H1 (cell line): ENCODE measurements around the gene CAPN3. TPM values are rescaled to one million over a fixed set of nuclear protein-coding genes. Genes with fewer than 3 reads are reported as not detected.

Experiments used
- CTCF ChIA-PET: fragments of 300-600 bp; sonication (Branson Sonifier 250); formaldehyde crosslinking; loops from one replicate; lab custom pipeline; 2021; ENCODE audit not compliant: partially characterized antibody; lab: Charles Lee
- POLR2A ChIA-PET: fragments of 300-600 bp; sonication (Branson Sonifier 250); formaldehyde crosslinking; loops from one replicate; lab custom pipeline; 2021; ENCODE audit warnings: inconsistent platforms; ENCODE audit not compliant: partially characterized antibody; lab: Charles Lee
- DNase-seq, 2 experiments: peaks; one replicate each; pipeline versions ENCODE4 v3.0.0 to v3.0.0-alpha.2; 2010 to 2022; ENCODE audit warnings: low spot score in 2 of 2, low read depth in 1 of 2, mixed read lengths in 1 of 2
- FAIRE-seq: peaks from 2 replicates; lab custom pipeline; 2011; peaks lifted over from hg19 to GRCh38; lab: Jason Lieb, UNC
- H2AFZ ChIP-seq: 2 replicates; pipeline ENCODE4 v1.8.1; 2012; ENCODE audit warnings: low read length, inconsistent platforms
- H2AK5ac ChIP-seq: 2 replicates; pipeline ENCODE4 v1.6.1; 2013; ENCODE audit warnings: low read depth, low read length
- H2BK120ac ChIP-seq: replicated peaks from 2 replicates; pipeline ENCODE3; 2013; ENCODE audit warnings: low read depth, low read length, inconsistent platforms
- H2BK12ac ChIP-seq: 2 replicates; pipeline ENCODE4 v1.6.1; 2013; ENCODE audit warnings: low read depth, low read length
- H2BK15ac ChIP-seq: 2 replicates; pipeline ENCODE4 v1.6.1; 2013; ENCODE audit warnings: low read length
- H2BK20ac ChIP-seq: 2 replicates; pipeline ENCODE4 v1.6.1; 2013; ENCODE audit warnings: low read length
- H2BK5ac ChIP-seq: 2 replicates; pipeline ENCODE4 v1.6.1; 2013; ENCODE audit warnings: low read depth, low read length
- H3K14ac ChIP-seq: 2 replicates; pipeline ENCODE4 v1.6.1; 2013; ENCODE audit warnings: inconsistent platforms; ENCODE audit not compliant: insufficient read length
- H3K18ac ChIP-seq: 2 replicates; pipeline ENCODE4 v1.6.1; 2013; ENCODE audit warnings: low read length; ENCODE audit errors: extremely low read depth
- H3K23ac ChIP-seq: 2 replicates; pipeline ENCODE4 v1.6.1; 2013; ENCODE audit warnings: inconsistent platforms; ENCODE audit not compliant: insufficient read length
- H3K23me2 ChIP-seq: 2 replicates; pipeline ENCODE4 v1.6.1; 2013; ENCODE audit warnings: low read depth, low read length
- H3K27ac ChIP-seq: 2 replicates; pipeline ENCODE4 v1.6.1; 2011; ENCODE audit warnings: low read depth, low read length, inconsistent platforms
- H3K27me3 ChIP-seq, 4 experiments: replicated peaks in 1 of 4; 1 replicate in 1 of 4; 2 replicates in 3 of 4; pipeline versions ENCODE4 v1.6.1 to v1.8.1; 2011 to 2013; ENCODE audit warnings: low read length in 3 of 4, mild to moderate bottlenecking in 3 of 4, inconsistent platforms in 2 of 4, mixed read lengths in 2 of 4, moderate library complexity in 1 of 4; ENCODE audit not compliant: control insufficient read depth in 3 of 4, insufficient read depth in 3 of 4; ENCODE audit errors: extremely low read depth in 1 of 4
- H3K36me3 ChIP-seq, 4 experiments: 2 replicates each; pipeline versions ENCODE4 v1.6.1 to v1.8.1; 2011 to 2013; ENCODE audit warnings: mild to moderate bottlenecking in 4 of 4, low read length in 3 of 4, moderate library complexity in 2 of 4, control low read depth in 1 of 4, inconsistent platforms in 1 of 4; ENCODE audit not compliant: insufficient read depth in 4 of 4, control insufficient read depth in 2 of 4
- H3K4ac ChIP-seq: replicated peaks from 2 replicates; pipeline ENCODE3; 2013; ENCODE audit warnings: low read length, low read depth, mixed read lengths, inconsistent platforms; ENCODE audit not compliant: insufficient read length
- H3K4me1 ChIP-seq, 4 experiments: replicated peaks in 1 of 4; 1 replicate in 1 of 4; 2 replicates in 3 of 4; pipeline versions ENCODE4 v1.6.1 to v1.8.1; 2011 to 2013; ENCODE audit warnings: low read length in 3 of 4, inconsistent platforms in 2 of 4, mixed read lengths in 1 of 4; ENCODE audit not compliant: insufficient read depth in 4 of 4, control insufficient read depth in 3 of 4
- H3K4me2 ChIP-seq, 2 experiments: 2 replicates each; pipeline versions ENCODE4 v1.6.1 to v1.8.1; 2011 to 2013; ENCODE audit warnings: low read depth in 2 of 2, low read length in 2 of 2, control low read depth in 1 of 2, inconsistent platforms in 1 of 2, mild to moderate bottlenecking in 1 of 2; ENCODE audit not compliant: insufficient read depth in 1 of 2
- H3K4me3 ChIP-seq, 4 experiments: fragments of 200-600, 300-600 bp in 1 of 4; sonication (generic), shearing (Covaris generic), sonication (Bioruptor Twin) in 1 of 4; 2 replicates each; pipeline versions ENCODE4 v1.5.1 to v1.8.1; 2011 to 2016; ENCODE audit warnings: low read length in 4 of 4, low read depth in 3 of 4, control low read depth in 2 of 4, inconsistent platforms in 2 of 4, mild to moderate bottlenecking in 2 of 4, mixed read lengths in 1 of 4, moderate library complexity in 1 of 4; ENCODE audit not compliant: insufficient read depth in 2 of 4; ENCODE audit errors: extremely low read depth in 1 of 4
- H3K56ac ChIP-seq: replicated peaks from 2 replicates; pipeline ENCODE3; 2013; ENCODE audit warnings: low read depth, mild to moderate bottlenecking, mixed read lengths, low read length, inconsistent platforms; ENCODE audit not compliant: insufficient read length
- H3K79me1 ChIP-seq: 2 replicates; pipeline ENCODE4 v1.6.1; 2013; ENCODE audit warnings: low read depth, low read length, control low read depth
- H3K79me2 ChIP-seq, 2 experiments: 2 replicates each; pipeline versions ENCODE4 v1.6.1 to v1.8.1; 2012 to 2013; ENCODE audit warnings: low read length in 2 of 2, mild to moderate bottlenecking in 2 of 2, inconsistent platforms in 1 of 2; ENCODE audit not compliant: insufficient read depth in 2 of 2, control insufficient read depth in 1 of 2
- H3K9ac ChIP-seq, 4 experiments: replicated peaks in 1 of 4; 1 replicate in 1 of 4; 2 replicates in 3 of 4; pipeline versions ENCODE4 v1.6.1 to v1.8.1; 2011 to 2013; ENCODE audit warnings: low read depth in 3 of 4, low read length in 3 of 4, control low read depth in 2 of 4, mild to moderate bottlenecking in 2 of 4, moderate library complexity in 2 of 4, inconsistent platforms in 1 of 4; ENCODE audit errors: extremely low read depth in 1 of 4
- H3K9me3 ChIP-seq, 2 experiments: 2 replicates each; pipeline versions ENCODE4 v1.6.1 to v1.8.1; 2012 to 2013; ENCODE audit warnings: mild to moderate bottlenecking in 2 of 2, moderate library complexity in 2 of 2, control low read depth in 1 of 2, inconsistent platforms in 1 of 2, low read depth in 1 of 2, low read length in 1 of 2, mixed read lengths in 1 of 2; ENCODE audit not compliant: insufficient read depth in 2 of 2
- H4K20me1 ChIP-seq, 2 experiments: replicated peaks in 1 of 2; 2 replicates each; pipeline versions ENCODE3 to v1.8.1; 2011 to 2013; ENCODE audit warnings: inconsistent platforms in 2 of 2, low read length in 2 of 2, mild to moderate bottlenecking in 1 of 2; ENCODE audit not compliant: insufficient read depth in 2 of 2, control insufficient read depth in 1 of 2
- H4K5ac ChIP-seq: 2 replicates; pipeline ENCODE4 v1.6.1; 2013; ENCODE audit warnings: low read length, low read depth, mixed read lengths, inconsistent platforms; ENCODE audit not compliant: insufficient read length
- H4K8ac ChIP-seq: 2 replicates; pipeline ENCODE4 v1.8.0; 2013; ENCODE audit warnings: mild to moderate bottlenecking, moderate library complexity, low read length, inconsistent platforms; ENCODE audit not compliant: insufficient read depth; ENCODE audit errors: extremely low read depth
- H4K91ac ChIP-seq: replicated peaks from 2 replicates; pipeline ENCODE3; 2013; ENCODE audit warnings: low read length, mixed read lengths, inconsistent platforms; ENCODE audit not compliant: insufficient read length
- BACH1 ChIP-seq: IDR thresholded peaks from 2 replicates; pipeline ENCODE4 v1.6.1; 2012; ENCODE audit warnings: low read length, improper control_type of control experiment
- CHD2 ChIP-seq: IDR thresholded peaks from 2 replicates; pipeline ENCODE4 v1.6.1; 2012; ENCODE audit warnings: low read length, improper control_type of control experiment
- GABPA ChIP-seq: IDR thresholded peaks from 2 replicates; pipeline ENCODE4 v1.6.1; 2011; ENCODE audit warnings: mild to moderate bottlenecking, low read length, moderate library complexity, borderline replicate concordance; ENCODE audit not compliant: insufficient read depth
- PHF8 ChIP-seq: fragments of 200-600 bp; sonication (generic); conservative IDR thresholded peaks from 2 replicates; pipeline ENCODE4 v1.7.1; 2012; ENCODE audit warnings: low read depth, mild to moderate bottlenecking, inconsistent platforms, low read length, moderate library complexity
- RBBP5 ChIP-seq: IDR thresholded peaks from 2 replicates; pipeline ENCODE4 v1.7.1; 2012; ENCODE audit warnings: low read depth, mild to moderate bottlenecking, inconsistent platforms, low read length, moderate library complexity, borderline replicate concordance
- SIRT6 ChIP-seq: IDR thresholded peaks from one replicate; pipeline ENCODE4 v1.7.1; 2012; ENCODE audit warnings: low read length, inconsistent platforms
- ZNF274 ChIP-seq: IDR thresholded peaks from 2 replicates; pipeline ENCODE4 v1.7.0; 2012; ENCODE audit warnings: low read length, borderline replicate concordance; ENCODE audit errors: extremely low read depth
- WGBS, 2 experiments: shearing (Covaris generic) in 1 of 2; methylation state at CpG; one replicate each; pipeline versions ENCODE4 v1.1.6 to v1.1.7; 2013 to 2015; ENCODE audit warnings: low lambda C conversion rate in 2 of 2, mixed read lengths in 2 of 2, inconsistent platforms in 1 of 2, low coverage in 1 of 2, missing lambda C conversion rate in 1 of 2; ENCODE audit not compliant: insufficient replicate concordance in 2 of 2, insufficient coverage in 1 of 2, insufficient read length in 1 of 2; ENCODE audit errors: extremely low coverage in 1 of 2, missing lambda C conversion rate in 1 of 2; 5-methylcytosine and 5-hydroxymethylcytosine counted together
- polyA plus RNA-seq, 7 experiments: library from polyadenylated mRNA; depleted of rRNA in 3 of 7; stranded (reverse) in 5 of 7; unstranded in 2 of 7; fragments of >200 nt in 5 of 7; fragments of 200-250 nt in 2 of 7; gene quantifications; 1 replicate in 5 of 7; 2 replicates in 1 of 7; 4 replicates in 1 of 7; pipeline versions ENCODE4 v1.2.1 to v1.2.3, GENCODE V29; 2011 to 2013; ENCODE audit warnings: missing spikeins in 2 of 7, mixed read lengths in 2 of 7
- total RNA-seq: library from RNA; stranded (reverse); fragmentation: NEBNext Ultra II Directional; extraction: Animal tissue kit (Norgen Biotek cat#: 25700); gene quantifications from 2 replicates; pipeline ENCODE4 v1.2.1, GENCODE V29; 2021
- TF ChIP-seq, protein P1 (sequence below), 3 experiments: IDR thresholded peaks; 1 replicate in 2 of 3; 2 replicates in 1 of 3; pipeline versions ENCODE4 v1.5.1 to v1.6.1; 2011; ENCODE audit warnings: low read length in 3 of 3, mild to moderate bottlenecking in 3 of 3, inconsistent platforms in 2 of 3, low read depth in 1 of 3, moderate library complexity in 1 of 3; ENCODE audit not compliant: insufficient read depth in 1 of 3; ENCODE audit errors: control extremely low read depth in 1 of 3
- TF ChIP-seq, protein P2 (sequence below): IDR thresholded peaks from 2 replicates; pipeline ENCODE4 v1.6.1; 2012; ENCODE audit warnings: inconsistent platforms

CAPN3 gene
- total and polyA plus RNA-seq, 2 of the 8 experiments (the other 6 are each of a cell fraction or from before 2014, with no cell fraction given), result 0.80 to 2.1 TPM

DNA sequence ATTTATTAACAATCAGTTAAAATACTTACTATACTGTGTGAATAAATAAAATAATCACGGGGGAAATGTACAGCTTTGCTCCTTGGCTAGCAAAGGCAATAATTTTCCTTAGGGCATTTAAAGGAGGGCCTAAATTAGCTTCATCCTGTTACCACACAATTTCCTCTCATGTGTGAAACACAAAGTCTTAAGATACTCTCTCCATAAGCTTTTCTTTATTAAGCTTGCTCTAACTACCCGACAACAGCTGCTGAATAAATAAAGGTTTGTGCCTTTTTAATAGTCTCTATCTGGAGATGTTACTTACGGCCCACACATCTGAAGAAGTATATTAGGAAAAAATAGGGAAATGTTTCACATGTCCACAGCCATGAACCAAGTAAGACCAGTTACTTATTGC lies 102.0 kb downstream of the CAPN3 start:
- Histone ChIP-seq H2BK12ac (no peak overlapping the region), H3K23ac (no peak overlapping the region), H3K9ac (no peak overlapping the region), H3K23me2 (no peaks in the 10 kb centered on the region), H3K27me3 (no peaks in the 10 kb centered on the region), H4K5ac (no peak overlapping the region), H2BK5ac (no peak overlapping the region), H2BK15ac (no peak overlapping the region), H2BK120ac (no peak overlapping the region), H3K79me2 (no peaks in the 10 kb centered on the region), H3K27ac (no peak overlapping the region), H3K4me1 (peaks cover 0 to 8% (median 3%) of the 10 kb centered on the region in 4 experiments; a peak in 4 of 7 replicates), H2BK20ac (no peak overlapping the region), H3K4me2 (no peak overlapping the region), H4K8ac (no peak overlapping the region), H3K14ac (no peak overlapping the region), H3K4ac (no peak overlapping the region), H2AK5ac (no peak overlapping the region), H3K4me3 (no peak overlapping the region), H3K56ac (no peak overlapping the region), H4K20me1 (no peaks in the 10 kb centered on the region), H2AFZ (no peak overlapping the region), H3K9me3 (no peaks in the 10 kb centered on the region), H3K79me1 (no peaks in the 10 kb centered on the region), H4K91ac (no peak overlapping the region), H3K36me3 (peaks cover 0 to 3% (median 2%) of the 10 kb centered on the region in 4 experiments; a peak in 2 of 8 replicates), H3K18ac (no peak overlapping the region)
- ChIA-PET CTCF (interaction anchor here (0.8 to 1.3 kb wide), 2 partner anchors 11 to 245 kb away, joined by 4 read pairs; no protein-coding TSS in a partner anchor), POLR2A (interaction anchor here (1.1 kb wide), 1 partner anchor 8 kb away, joined by 3 read pairs; no protein-coding TSS in a partner anchor)
- no peak for DNase-seq
- 90% methylated on average over 3 of the region's 3 CpGs; no CpG with 5 or more reads in 1 of the 2 experiments for WGBS, 2 experiments
- FAIRE-seq, result no peak
- TF ChIP-seq GABPA (no peak), CHD2 (no peak), BACH1 (no peak), PHF8 (no peak), RBBP5 (no peak), SIRT6 (no peak), ZNF274 (no peak)
- TF ChIP-seq, protein P1, sequence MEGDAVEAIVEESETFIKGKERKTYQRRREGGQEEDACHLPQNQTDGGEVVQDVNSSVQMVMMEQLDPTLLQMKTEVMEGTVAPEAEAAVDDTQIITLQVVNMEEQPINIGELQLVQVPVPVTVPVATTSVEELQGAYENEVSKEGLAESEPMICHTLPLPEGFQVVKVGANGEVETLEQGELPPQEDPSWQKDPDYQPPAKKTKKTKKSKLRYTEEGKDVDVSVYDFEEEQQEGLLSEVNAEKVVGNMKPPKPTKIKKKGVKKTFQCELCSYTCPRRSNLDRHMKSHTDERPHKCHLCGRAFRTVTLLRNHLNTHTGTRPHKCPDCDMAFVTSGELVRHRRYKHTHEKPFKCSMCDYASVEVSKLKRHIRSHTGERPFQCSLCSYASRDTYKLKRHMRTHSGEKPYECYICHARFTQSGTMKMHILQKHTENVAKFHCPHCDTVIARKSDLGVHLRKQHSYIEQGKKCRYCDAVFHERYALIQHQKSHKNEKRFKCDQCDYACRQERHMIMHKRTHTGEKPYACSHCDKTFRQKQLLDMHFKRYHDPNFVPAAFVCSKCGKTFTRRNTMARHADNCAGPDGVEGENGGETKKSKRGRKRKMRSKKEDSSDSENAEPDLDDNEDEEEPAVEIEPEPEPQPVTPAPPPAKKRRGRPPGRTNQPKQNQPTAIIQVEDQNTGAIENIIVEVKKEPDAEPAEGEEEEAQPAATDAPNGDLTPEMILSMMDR (IDR thresholded peaks at IDR 0.05; ENCODE audit: control extremely low read depth in 1 of 3, insufficient read depth in 1 of 3, low read depth in 1 of 3, low read length in 3 of 3), result no peak
- TF ChIP-seq, protein P2, sequence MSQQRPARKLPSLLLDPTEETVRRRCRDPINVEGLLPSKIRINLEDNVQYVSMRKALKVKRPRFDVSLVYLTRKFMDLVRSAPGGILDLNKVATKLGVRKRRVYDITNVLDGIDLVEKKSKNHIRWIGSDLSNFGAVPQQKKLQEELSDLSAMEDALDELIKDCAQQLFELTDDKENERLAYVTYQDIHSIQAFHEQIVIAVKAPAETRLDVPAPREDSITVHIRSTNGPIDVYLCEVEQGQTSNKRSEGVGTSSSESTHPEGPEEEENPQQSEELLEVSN, result no peak
